ENCODE results near the gene OR8S1.
"Not testable (repeated sequence)": the region's sequence is repeated elsewhere in the genome, so short reads cannot be mapped to it uniquely, and the experiment has no call there.

Gene OR8S1, protein sequence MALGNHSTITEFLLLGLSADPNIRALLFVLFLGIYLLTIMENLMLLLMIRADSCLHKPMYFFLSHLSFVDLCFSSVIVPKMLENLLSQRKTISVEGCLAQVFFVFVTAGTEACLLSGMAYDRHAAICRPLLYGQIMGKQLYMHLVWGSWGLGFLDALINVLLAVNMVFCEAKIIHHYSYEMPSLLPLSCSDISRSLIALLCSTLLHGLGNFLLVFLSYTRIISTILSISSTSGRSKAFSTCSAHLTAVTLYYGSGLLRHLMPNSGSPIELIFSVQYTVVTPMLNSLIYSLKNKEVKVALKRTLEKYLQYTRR

DNA sequence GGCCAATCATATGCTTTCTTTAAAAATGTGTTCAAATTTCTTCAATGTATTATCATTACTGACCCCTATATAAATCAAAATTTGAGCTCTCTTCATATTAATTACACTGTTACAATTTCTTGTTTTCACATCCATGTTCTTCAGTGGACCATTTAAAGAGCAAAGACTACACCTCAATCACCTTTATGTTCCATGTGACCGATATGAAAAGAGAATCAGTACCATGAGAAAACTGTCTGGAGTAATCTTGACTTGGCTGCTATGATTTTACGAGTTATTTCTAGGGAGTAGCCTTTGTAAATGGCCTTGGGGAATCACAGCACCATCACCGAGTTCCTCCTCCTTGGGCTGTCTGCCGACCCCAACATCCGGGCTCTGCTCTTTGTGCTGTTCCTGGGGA lies at the start of gene OR8S1:
Gene OR8S1, plus strand, starts transcription at position 301 of the 400 bp plus-strand sequence. Its CDS starts 0 bp downstream, at position 301.
- no peak for DNase-seq

DNA sequence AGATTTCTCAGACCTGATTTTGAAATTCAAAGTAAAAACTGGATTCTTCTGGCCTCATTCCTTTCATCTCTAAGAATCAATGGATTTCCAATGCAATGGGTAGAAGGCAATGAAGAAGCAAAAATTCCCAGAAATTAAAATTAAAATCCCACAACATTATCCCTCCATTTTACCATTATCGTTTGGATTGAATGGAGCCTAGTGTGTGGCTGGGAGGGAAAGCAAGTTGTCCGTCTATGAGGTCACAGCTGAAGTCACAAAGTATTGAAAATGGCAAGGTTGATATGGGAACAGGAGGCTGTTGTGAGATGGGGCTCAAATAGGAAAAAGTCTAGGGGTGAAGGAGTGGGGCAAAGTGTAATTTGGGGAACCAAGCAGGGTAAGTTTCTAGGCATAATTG lies 43.2 kb upstream of the OR8S1 start, which contains the start of gene C12orf54:
Gene C12orf54, plus strand, starts transcription at position 301 of the 400 bp plus-strand sequence. CDS start 799 bp downstream, outside the sequence.
- no peak for DNase-seq

DNA sequence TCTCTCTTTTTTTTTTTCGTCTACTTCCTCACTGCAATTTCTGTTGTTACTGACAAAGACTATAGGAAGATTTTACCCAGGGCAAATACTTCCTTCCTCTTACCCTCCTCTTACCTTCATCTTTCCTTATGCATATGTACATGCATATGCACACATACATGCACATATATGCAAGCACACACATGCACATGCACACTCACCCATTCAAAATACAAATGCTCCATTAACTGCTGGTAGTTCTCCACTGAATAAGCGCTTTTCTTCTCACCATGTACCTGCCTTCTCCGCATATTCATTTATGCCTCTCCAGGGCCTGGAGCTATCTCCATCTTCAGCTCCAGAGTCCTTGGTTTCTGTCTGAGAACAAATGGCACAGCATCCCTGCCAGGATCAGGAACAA lies 42.5 kb upstream of the OR8S1 start:
- no peak for DNase-seq

DNA sequence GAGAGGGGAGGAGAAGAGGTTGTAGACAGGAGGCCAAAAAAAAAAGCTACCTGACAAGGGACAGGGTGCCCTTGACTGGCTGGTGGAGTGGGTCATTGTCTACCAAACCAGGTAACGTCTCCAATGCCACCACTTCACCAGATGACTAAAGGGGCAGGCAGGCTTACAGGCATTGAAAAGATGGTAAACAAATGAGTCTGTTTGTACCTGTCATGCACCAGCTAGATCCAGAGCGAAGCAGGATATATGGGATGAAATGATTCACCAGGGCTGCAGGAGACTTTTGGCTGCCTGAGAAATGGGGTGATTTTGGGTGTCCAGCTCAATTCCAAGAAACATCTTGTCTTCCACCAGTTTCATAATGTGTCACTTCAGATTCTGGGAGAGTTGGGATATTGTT lies 39.2 kb upstream of the OR8S1 start:
- DNase-seq, result no peak

DNA sequence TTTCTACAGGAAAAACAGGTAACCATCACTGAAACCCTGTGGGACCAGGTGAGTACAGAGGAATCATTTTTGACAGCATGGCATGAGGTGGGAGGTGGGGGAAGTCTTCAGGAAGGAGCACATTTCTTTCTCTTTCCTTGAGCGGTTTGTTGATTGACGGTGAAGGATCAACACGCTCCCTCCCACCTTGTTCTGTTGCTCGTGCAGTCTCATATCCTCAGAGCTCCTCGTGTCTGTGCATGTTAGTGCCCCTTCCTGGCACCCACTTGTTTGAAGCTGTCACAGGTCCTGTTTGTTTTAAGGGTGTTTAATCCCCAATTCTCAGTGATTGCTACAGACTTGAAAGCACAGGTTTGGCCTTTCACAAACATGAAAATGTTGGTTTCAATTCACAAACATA lies 38.8 kb upstream of the OR8S1 start:
- no peak for DNase-seq

DNA sequence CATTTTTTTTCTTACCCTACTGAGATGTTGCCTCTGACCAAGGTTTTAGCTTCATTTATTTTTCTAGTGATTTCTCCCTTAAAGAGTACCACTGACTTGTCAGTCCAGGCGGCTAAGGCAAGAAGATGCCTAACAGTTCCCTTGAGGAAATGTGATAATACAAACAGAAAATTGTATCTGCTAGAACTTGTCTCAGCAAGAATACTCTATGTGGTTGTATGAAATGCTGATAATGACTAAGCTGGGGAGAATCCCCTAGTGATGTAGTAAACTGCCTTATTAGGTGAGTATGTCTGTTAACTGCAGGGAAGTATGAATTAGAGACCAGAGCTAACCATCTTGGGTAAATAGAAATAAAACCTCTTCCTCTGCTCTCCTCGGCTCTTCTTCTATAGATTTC lies 36.4 kb upstream of the OR8S1 start:
- no peak for DNase-seq

DNA sequence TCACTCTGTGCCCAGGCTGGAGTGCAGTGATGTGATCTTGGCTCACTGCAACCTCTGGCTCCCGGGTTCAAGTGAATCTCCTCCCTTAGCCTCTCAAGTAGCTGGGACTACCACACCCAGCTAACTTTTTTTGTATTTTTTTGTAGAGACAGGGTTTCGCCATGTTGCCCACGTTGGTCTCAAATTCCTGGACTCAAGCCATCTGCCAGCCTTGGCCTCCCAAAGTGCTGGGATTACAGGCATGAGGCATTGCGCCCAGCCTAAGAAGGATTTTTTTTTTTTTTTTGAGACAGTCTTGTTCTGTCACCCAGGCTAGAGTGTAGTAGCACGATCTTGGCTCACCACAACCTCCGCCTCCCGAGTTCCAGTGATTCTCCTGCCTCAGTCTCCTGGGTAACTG lies 36.0 kb upstream of the OR8S1 start:
- DNase-seq, result not testable (repeated sequence)

DNA sequence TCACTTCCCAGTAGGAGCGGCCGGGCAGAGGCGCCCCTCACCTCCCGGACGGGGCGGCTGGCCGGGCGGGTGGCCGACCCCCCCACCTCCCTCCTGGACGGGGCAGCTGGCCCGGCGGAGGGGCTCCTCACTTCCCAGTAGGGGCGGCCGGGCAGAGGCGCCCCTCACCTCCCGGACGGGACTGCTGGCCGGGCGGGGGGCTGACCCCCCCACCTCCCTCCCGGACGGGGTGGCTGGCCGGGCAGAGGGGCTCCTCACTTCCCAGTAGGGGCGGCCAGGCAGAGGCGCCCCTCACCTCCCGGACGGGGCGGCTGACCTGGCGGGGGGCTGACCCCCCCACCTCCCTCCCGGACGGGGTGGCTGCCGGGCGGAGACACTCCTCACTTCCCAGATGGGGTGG lies 25.2 kb upstream of the OR8S1 start:
- DNase-seq, result not testable (repeated sequence)

DNA sequence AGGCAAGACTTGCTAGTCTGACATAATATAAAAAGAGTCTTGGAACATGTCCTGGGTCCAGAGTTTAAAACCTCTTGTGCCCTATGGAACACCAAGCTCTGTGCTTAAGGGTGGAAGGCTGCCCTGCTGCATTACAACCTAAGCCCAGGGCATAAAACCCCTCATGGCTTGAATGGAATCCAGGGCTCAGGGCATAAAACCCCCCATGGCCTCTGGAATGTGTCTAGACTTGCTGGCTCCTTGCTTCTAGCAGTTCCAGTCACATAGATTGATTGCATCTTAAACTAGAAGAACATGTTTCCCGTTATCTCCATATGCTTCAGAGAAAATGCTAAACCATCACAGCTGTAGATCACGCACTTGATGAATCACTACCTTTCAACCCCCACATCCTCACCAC lies 18.6 kb upstream of the OR8S1 start:
- DNase-seq, result not testable (repeated sequence)

DNA sequence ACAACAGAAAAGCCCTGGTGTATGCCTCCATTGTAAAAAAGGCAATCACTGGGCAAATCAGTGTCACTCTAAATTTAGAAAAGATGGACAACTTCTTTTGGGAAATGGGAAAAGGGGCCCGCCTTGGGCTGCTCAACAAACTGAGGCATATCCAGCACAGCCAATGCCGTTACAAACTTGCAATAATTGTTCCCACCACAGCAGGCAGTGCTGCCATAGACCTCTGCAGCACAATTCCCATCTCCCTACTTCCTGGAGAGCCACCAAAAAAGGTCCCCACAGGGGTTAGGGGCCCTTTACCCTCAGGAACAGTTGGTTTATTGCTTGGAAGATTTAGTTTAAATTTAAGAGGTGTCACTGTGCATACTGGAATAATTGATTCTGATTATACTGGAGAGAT lies 16.4 kb upstream of the OR8S1 start:
- no peak for DNase-seq

DNA sequence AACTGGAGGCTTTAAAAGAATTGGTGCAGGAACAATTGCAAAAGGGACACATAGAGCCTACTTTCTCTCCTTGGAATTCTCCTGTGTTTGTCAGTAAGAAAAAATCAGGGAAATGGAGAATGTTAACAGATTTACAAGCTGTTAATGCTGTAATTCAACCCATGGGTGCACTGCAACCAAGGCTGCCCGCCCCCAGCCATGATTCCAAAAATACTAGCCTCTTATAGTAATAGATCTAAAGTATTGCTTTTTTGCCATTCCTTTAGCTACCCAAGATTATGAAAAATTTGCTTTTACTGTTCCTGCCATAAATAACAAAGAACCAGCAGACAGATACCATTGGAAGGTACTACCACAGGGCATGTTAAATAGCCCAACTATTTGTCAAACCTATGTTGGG lies 15.3 kb upstream of the OR8S1 start:
- no peak for DNase-seq

DNA sequence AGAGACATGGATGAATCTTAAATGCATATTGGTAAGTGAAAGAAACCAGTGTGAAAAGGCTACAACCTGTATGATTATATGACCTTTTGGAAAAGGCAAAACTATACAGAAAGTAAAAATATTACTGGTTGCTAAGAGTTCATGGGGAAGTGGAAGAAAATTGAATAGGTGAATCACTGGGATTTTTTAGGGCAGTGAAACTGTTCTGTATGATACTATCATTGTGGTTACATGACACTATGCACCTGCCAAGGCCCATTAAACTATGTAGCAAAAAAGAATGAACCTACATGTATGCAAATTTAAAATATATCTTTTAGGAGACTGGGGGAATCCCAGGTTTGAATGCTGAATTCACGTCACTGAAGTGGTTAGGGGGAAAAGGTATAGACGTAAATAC lies 12.6 kb upstream of the OR8S1 start:
- no peak for DNase-seq

DNA sequence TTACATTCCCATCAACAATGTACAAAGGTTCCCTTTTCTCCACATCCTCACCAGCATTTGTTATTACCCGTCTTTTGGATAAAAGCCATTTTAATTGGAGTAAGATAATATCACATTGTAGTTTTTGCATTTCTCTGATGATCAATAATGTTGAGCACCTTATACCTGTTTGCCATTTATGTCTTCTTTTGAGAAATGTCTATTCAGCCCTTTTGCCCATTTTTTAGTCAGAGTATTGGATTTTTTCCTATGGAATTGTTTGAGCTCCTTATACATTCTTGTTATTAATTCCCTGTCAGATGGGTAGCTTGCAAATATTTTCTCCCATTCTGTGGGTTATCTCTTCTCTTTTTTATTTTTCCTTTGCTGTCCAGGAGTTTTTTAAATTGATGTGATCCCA lies 10.7 kb upstream of the OR8S1 start:
- DNase-seq, result no peak

DNA sequence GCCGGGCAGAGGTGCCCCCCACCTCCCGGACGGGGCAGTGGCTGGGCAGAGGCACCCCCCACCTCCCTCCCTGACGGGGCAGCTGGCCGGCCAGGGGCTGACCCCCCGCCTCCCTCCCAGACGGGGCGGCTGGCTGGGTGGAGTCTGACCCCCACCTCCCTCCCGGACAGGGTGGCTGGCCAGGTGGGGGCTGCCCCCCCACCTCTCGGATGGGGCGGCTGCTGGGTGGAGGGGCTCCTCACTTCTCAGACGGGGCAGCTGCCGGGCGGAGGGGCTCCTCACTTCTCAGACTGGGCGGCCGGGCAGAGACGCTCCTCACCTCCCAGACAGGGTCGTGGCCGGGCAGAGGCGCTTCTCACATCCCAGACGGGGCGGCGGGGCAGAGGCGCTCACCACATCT lies 5.1 kb upstream of the OR8S1 start:
- not testable (repeated sequence) for DNase-seq

DNA sequence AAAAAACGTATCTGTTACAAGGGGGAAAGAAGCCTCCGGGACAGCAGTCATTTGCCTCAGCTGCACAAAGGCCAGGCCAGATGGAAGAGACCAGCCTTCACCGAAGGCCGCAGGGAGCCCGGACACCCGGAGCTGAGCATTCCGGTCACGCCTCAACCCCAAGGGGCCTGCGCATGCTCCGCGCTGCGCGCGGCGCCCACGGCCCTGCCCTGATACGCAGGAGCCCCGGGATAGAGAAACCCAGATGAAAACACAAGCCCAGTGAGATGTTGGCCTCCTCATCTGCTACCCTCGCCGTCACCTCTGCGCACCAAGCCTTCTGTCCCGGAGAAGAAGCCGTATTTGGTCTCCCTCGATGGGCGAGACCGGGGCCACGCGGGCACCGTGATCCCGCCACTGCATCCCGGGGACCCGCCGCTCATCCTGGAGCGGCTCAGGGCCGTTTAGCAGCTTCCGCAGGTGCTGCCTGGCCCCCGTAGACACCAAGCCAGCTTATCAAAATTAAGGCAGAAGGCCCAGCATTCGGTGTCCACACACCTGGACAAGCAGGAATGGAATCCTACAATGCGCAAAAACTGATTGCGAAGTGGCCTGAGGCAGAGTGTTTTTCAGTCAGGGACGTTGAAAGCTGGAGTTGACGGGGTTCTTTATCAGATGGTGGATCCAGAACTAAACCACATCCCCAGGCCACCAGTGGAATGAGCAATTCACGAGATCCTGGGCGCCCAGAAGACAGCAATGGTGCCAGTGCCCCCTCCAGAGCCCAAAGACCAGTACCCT lies 2.6 kb downstream of the OR8S1 start:
- DNase-seq, result no peak

DNA sequence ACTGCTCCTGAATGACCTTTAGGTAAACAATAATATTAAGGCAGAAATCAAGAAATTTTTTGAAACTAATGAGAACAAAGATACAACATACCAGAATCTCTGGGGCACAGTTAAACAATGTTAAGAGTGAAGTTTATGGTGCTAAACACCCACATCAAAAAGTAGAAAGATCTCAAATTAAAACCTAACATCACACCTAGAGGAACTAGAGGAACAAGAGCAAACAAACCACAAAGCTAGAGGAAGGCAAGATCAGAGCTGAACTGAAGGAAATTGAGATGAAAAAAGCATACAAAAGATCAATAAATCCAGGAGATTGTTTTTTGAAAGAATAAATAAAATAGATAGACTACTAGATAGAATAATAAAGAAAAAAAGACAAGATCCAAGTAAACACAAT lies 7.2 kb downstream of the OR8S1 start:
- no peak for DNase-seq

DNA sequence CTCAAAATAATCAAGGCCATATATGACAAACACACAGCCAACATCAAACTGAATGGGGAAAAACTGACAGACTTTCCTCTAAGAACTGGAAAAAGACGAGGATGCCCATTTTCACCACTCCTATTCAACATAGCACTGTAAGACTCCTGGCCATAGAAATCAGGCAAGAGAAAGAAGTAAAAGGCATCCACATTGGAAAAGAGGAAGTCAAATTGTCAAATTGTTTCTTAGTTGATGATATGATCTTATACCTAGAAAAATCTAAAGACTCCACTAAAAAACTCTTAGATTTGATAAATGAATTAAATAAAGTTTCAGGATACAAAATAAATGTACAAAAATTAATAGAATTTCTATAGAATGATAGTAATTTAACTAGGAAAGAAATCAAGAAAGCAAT lies 11.2 kb downstream of the OR8S1 start:
- DNase-seq, result no peak

DNA sequence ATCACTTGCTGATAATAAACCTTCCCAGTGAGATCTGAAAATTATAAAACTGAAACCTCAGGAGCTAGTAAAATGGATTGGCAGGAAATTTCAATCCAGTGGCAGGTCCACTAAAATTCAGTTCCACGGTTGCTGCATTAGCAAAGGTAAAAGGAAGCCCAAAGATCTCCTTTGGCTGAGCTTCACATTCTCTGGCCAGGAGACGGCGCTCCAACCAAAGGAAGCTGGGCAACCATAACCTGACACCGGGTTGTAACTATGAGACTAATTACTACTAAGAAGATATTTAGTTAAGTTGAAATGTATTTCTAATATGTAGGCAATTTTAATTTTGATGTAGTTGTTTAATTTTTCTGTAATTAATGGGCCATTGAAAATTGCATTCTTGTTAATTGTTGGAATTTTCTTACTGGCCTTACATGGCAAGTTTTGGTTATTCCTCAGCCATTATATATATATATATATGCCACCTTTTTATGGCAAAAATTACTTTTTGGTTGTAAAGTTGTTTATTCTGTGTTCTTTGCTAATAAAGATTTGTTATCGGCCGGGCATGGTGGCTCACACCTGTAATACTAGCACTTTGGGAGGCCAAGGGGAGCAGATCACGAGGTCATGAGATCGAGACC lies 17.0 kb downstream of the OR8S1 start:
- DNase-seq, result peak; percentile 41

DNA sequence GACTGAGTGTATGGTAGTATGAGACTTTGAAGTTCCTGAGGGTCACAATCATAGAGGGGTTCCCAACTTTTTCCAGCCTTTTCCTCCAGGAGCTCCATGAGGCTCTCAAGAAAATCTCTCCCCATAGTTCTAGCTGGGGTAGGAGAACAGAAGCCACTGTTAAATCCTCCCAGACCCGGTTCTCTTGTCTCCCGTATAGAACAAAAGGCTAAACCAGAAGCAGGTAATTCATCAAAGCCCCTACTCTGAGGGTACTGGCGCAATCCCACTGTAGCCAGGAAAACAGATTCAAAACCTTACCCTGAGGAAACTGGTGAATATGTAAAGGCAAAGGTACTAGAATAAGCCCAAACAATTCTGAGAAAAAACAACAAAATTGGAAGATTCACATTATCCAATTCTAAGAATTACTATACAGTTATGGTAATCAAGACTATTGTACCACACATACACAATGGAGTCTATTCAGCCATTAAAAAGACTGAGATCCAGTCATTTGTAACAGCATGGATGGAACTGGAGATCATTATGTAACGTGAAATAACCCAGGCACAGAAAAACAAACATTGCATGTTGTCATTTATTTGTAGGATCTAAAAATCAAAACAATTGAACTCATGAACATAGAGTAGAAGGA lies 20.5 kb downstream of the OR8S1 start:
- no peak for DNase-seq

DNA sequence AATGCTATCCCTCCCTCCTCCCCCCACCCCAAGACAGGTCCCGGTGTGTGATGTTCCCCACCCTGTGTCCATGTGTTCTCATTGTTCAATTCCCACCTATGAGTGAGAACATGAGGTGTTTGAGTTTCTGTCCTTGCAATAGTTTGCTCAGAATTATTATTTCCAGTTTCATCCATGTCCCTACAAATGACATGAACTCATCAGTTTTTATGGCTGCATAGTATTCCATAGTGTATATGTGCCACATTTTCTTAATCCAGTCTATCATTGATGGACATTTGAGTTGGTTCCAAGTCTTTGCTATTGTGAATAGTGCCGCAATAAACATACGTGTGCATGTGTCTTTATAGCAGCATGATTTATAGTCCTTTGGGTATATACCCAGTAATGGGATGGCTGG lies 21.6 kb downstream of the OR8S1 start:
- not testable (repeated sequence) for DNase-seq

DNA sequence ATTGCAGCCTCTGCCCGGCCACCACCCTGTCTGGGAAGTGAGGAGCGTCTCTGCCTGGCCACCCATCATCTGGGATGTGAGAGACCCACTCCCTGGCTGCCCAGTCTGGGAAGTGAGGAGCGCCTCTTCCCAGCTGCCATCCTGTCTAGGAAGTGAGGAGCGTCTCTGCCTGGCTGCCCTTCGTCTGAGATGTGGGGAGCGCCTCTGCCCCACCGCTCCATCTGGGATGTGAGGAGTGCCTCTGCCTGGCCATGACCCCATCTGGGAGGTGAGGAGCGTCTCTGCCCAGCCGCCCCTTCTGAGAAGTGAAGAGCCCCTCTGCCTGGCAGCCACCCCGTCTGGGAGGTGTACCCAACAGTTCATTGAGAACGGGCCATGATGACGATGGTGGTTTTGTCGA lies 26.2 kb downstream of the OR8S1 start:
- DNase-seq, result not testable (repeated sequence)

DNA sequence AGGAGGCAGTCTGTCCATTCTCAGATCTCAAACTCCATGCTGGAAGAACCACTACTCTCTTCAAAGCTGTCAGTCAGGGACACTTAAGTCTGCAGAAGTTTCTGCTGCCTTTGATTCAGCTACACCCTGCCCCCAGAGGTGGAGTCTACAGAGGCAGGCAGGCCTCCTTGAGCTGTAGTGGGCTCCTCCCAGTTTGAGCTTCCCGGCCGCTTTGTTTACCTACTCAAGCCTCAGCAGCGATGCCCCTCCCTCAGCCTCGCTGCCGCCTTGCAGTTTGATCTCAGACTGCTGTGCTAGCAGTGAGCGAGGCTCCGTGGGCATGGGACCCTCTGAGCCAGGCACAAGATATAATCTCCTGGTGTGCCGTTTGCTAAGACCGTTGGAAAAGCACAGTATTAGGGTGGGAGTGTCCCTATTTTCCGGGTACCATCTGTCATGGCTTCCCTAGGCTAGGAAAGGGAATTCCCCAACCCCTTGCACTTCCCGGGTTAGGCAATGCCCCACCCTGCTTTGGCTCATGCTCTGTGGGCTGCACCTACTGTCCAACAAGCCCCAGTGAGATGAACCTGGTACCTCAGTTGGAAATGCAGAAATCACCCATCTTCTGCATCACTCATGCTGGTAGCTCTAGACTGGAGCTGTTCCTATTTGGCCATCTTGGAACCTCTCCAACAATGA lies 28.4 kb downstream of the OR8S1 start:
- DNase-seq, result peak; percentile 20

DNA sequence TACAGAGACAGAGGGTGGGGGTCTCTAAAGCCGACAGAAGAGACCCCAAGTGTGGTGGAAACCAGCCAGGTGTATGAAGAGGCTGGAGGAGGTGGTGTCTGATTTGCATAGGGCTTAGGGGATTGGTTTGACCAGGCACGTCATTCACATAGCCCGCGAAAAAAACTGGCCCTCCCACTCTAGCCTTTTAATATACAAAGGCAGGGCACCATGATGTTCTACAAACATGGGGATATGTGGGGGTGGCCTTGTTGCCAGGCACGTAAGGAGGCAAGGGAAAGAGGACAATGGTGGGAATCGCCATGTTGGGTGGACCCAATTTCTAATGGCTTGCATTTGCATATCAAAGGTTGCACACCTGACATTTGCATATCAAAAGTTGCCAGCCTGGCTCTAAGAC lies 31.2 kb downstream of the OR8S1 start:
- no peak for DNase-seq
